ENCODE data around the gene ABHD12.

DNA sequence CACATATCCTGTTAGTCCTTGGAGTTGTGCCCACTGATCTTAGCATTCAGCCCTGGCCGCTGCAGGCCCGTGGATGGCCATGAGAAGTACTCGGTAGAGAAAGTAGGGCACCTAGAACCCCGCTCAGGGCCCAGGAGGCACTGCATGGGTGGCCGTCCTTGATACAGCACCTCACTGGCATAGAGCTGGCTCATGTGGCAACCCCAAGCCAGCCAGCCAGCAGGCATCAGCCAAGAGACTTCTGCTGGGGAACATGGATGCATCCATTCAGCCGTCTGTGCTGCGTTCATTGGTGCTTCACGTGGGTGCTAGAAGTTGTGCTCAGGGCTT, 132.2 kb downstream of the ABHD12 start:
- TF ChIP-seq CTCF (conservative IDR thresholded peaks at IDR 0.05; ENCODE audit: low read depth, low read length) (no peak), EZH2 (IDR thresholded peaks at IDR 0.05; ENCODE audit: borderline replicate concordance, low read depth, low read length, poor library complexity, severe bottlenecking) (no peak)

All from A673 (cell line).